22Rv1 (cell line): ENCODE measurements around the gene PCOLCE2.

Source experiments
- CTCF ChIP-seq: fragments of 450-650 bp; IDR thresholded peaks from 2 replicates; pipeline ENCODE4 v1.5.1; 2017; ENCODE audit warnings: mild to moderate bottlenecking
- ZFX ChIP-seq: fragments of 450-650 bp; IDR thresholded peaks from 2 replicates; pipeline ENCODE4 v1.6.1; 2017; ENCODE audit warnings: antibody characterized with exemption, borderline replicate concordance

DNA sequence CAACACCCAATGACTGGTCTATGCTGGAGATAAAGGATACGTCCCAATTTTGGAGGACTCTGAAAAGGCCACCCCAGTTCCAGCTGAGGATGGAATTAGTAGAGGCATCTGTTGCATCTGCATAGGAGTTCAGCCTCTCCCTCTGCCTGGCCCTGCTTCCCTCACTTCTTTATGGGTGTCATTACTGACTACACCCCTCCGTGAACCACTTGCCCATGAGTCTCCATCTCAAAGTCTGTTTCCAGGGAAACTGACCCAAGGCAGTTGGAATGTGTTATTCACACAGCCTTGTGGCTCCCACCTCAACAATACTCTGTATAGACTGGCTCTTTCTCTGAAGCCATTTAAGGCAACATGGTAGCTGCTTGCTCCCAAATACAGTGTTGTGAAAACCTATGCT lies 21.4 kb upstream of the PCOLCE2 start:
- TF ChIP-seq CTCF (no peak), ZFX (no peak)
